ENCODE measurements around the gene ATP6V0C. TPM values are rescaled to one million over a fixed set of nuclear protein-coding genes. Genes with fewer than 3 reads are reported as not detected.

The ATP6V0C gene
- total and polyA plus RNA-seq, 2 of the 13 experiments (the other 11 are each of a cell fraction or from before 2014, with no cell fraction given): 10.4 to 20.1 TPM

DNA sequence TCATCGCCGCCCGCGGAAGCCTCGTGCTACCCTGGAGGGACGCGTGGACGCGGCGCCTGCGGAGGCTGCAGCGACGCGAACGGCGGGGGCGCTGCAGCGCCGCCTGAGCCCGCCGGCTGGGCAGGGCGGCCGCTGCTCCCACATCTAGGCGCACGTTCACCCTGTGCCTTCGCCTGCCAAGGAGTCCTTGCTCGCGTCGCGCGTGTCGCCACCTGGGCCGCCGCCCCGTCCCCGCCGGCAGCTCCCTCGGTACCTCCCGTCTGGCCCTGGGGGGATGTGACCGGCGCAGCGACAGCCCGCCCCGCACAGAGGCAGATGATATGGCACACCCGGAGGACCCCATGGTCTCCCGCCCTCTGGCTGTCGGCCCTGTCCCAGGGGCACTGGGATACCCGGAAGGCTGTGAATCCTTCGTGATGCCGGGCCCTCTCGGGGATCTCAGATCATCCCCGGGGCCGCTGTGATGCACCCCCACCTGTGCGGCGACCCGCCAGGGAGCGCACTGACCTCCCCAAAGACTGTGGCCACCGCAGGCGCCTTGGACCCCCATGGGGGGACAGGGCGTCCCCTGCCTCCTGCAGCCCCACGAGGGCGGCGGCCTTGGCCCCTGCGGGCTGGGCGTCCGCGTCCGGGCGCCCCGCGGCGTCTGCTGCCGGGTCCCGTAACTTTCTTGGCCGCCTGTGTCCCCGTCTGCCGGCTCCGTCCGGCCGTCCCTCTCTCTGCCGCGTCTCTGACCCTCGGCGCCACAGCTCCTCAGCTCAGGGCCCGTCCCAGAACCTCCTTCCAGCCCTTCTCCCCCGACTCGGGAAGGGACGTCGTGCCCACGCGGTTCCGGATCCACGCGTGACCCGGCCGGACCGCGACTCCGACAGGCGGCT is 39.5 kb upstream of the ATP6V0C start (continued):
- TF ChIP-seq, protein P1, sequence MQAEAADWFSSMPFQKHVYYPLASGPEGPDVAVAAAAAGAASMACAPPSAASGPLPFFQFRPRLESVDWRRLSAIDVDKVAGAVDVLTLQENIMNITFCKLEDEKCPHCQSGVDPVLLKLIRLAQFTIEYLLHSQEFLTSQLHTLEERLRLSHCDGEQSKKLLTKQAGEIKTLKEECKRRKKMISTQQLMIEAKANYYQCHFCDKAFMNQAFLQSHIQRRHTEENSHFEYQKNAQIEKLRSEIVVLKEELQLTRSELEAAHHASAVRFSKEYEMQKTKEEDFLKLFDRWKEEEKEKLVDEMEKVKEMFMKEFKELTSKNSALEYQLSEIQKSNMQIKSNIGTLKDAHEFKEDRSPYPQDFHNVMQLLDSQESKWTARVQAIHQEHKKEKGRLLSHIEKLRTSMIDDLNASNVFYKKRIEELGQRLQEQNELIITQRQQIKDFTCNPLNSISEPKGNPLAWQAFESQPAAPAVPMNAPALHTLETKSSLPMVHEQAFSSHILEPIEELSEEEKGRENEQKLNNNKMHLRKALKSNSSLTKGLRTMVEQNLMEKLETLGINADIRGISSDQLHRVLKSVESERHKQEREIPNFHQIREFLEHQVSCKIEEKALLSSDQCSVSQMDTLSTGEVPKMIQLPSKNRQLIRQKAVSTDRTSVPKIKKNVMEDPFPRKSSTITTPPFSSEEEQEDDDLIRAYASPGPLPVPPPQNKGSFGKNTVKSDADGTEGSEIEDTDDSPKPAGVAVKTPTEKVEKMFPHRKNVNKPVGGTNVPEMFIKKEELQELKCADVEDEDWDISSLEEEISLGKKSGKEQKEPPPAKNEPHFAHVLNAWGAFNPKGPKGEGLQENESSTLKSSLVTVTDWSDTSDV (CRISPR knock-in tag; IDR thresholded peaks at IDR 0.05): no peak
- TF ChIP-seq NCOA5 (CRISPR knock-in tag; IDR thresholded peaks at IDR 0.05) (no peak), CREB1 (IDR thresholded peaks at IDR 0.05) (no peak), CREB1 (CRISPR knock-in tag; IDR thresholded peaks at IDR 0.05) (no peak), GPN1 (CRISPR knock-in tag; IDR thresholded peaks at IDR 0.05; ENCODE audit: borderline replicate concordance) (no peak), ZNF550 (CRISPR knock-in tag; IDR thresholded peaks at IDR 0.05; ENCODE audit: borderline replicate concordance) (no peak), NFKB2 (CRISPR knock-in tag; IDR thresholded peaks at IDR 0.05; ENCODE audit: borderline replicate concordance) (no peak), ZFP36L1 (CRISPR knock-in tag; IDR thresholded peaks at IDR 0.05) (no peak), FOXP1 (IDR thresholded peaks at IDR 0.05) (no peak), FOXP1 (CRISPR knock-in tag; IDR thresholded peaks at IDR 0.05) (no peak), ZNF543 (CRISPR knock-in tag; IDR thresholded peaks at IDR 0.05) (no peak), DNMT1 (CRISPR knock-in tag; IDR thresholded peaks at IDR 0.05) (no peak), ZNF709 (CRISPR knock-in tag; IDR thresholded peaks at IDR 0.05) (no peak)
- TF ChIP-seq, protein P2, sequence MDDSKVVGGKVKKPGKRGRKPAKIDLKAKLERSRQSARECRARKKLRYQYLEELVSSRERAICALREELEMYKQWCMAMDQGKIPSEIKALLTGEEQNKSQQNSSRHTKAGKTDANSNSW (CRISPR knock-in tag; IDR thresholded peaks at IDR 0.05; ENCODE audit: borderline replicate concordance): no peak
- TF ChIP-seq, protein P3, sequence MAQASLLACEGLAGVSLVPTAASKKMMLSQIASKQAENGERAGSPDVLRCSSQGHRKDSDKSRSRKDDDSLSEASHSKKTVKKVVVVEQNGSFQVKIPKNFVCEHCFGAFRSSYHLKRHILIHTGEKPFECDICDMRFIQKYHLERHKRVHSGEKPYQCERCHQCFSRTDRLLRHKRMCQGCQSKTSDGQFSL (CRISPR knock-in tag; IDR thresholded peaks at IDR 0.05): peak; percentile 74; the same call in 1 of the 2 replicates
- TF ChIP-seq, protein P4, sequence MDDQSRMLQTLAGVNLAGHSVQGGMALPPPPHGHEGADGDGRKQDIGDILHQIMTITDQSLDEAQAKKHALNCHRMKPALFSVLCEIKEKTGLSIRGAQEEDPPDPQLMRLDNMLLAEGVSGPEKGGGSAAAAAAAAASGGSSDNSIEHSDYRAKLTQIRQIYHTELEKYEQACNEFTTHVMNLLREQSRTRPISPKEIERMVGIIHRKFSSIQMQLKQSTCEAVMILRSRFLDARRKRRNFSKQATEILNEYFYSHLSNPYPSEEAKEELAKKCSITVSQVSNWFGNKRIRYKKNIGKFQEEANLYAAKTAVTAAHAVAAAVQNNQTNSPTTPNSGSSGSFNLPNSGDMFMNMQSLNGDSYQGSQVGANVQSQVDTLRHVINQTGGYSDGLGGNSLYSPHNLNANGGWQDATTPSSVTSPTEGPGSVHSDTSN (CRISPR knock-in tag; IDR thresholded peaks at IDR 0.05; ENCODE audit: borderline replicate concordance): no peak
- TF ChIP-seq, protein P5, sequence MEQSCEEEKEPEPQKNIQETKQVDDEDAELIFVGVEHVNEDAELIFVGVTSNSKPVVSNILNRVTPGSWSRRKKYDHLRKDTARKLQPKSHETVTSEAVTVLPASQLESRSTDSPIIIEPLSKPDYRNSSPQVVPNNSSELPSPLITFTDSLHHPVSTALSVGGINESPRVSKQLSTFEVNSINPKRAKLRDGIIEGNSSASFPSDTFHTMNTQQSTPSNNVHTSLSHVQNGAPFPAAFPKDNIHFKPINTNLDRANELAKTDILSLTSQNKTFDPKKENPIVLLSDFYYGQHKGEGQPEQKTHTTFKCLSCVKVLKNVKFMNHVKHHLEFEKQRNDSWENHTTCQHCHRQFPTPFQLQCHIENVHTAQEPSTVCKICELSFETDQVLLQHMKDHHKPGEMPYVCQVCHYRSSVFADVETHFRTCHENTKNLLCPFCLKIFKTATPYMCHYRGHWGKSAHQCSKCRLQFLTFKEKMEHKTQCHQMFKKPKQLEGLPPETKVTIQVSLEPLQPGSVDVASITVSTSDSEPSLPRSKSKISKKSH (CRISPR knock-in tag; IDR thresholded peaks at IDR 0.05; ENCODE audit: borderline replicate concordance): no peak
- TF ChIP-seq, protein P6, sequence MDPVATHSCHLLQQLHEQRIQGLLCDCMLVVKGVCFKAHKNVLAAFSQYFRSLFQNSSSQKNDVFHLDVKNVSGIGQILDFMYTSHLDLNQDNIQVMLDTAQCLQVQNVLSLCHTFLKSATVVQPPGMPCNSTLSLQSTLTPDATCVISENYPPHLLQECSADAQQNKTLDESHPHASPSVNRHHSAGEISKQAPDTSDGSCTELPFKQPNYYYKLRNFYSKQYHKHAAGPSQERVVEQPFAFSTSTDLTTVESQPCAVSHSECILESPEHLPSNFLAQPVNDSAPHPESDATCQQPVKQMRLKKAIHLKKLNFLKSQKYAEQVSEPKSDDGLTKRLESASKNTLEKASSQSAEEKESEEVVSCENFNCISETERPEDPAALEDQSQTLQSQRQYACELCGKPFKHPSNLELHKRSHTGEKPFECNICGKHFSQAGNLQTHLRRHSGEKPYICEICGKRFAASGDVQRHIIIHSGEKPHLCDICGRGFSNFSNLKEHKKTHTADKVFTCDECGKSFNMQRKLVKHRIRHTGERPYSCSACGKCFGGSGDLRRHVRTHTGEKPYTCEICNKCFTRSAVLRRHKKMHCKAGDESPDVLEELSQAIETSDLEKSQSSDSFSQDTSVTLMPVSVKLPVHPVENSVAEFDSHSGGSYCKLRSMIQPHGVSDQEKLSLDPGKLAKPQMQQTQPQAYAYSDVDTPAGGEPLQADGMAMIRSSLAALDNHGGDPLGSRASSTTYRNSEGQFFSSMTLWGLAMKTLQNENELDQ (CRISPR knock-in tag; IDR thresholded peaks at IDR 0.05; ENCODE audit: borderline replicate concordance): no peak
- TF ChIP-seq, protein P7, sequence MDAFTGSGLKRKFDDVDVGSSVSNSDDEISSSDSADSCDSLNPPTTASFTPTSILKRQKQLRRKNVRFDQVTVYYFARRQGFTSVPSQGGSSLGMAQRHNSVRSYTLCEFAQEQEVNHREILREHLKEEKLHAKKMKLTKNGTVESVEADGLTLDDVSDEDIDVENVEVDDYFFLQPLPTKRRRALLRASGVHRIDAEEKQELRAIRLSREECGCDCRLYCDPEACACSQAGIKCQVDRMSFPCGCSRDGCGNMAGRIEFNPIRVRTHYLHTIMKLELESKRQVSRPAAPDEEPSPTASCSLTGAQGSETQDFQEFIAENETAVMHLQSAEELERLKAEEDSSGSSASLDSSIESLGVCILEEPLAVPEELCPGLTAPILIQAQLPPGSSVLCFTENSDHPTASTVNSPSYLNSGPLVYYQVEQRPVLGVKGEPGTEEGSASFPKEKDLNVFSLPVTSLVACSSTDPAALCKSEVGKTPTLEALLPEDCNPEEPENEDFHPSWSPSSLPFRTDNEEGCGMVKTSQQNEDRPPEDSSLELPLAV (CRISPR knock-in tag; conservative IDR thresholded peaks at IDR 0.05; ENCODE audit: low read depth): no peak
